Measurements from ENCODE around the gene TMEM62. TPM values are rescaled to one million over a fixed set of nuclear protein-coding genes. Genes with fewer than 3 reads are reported as not detected.

Gene TMEM62
- polyA plus RNA-seq, 1 donor (not counting 4 experiments of a cell fraction or from before 2014, with no cell fraction given): 5.5 TPM

GRCh38 chr15:43132830-43133429 is 456 bp upstream of the TMEM62 start:
- peak overlapping the region; percentile 98 for H2AFZ ChIP-seq (ENCODE audit: control insufficient read depth, low read length)
- FAIRE-seq: no peak
- dilution Hi-C loops (cut with MboI; ENCODE audit: extremely low pct_ligation_motif_present, low sequenced_read_pairs): no loop called here

GRCh38 chr15:43134157-43134635 is 810 bp downstream of the TMEM62 start:
- Histone ChIP-seq H3K4me1 (ENCODE audit: control insufficient read depth, extremely low read depth, insufficient read depth, low read length) (peaks cover 12% of the 10 kb centered on the region), H2AFZ (ENCODE audit: control insufficient read depth, low read length) (peak overlapping the region; percentile 98), H3K4me2 (ENCODE audit: control insufficient read depth, extremely low read depth, insufficient read depth, low read depth, low read length) (peak overlapping the region; percentile 94), H3K36me3 (ENCODE audit: control insufficient read depth in 2 of 2, extremely low read depth in 1 of 2, insufficient read depth in 2 of 2, low read length in 2 of 2) (peaks cover 6 to 8% of the 10 kb centered on the region in 2 experiments), H3K27me3 (ENCODE audit: control insufficient read depth, extremely low read depth, insufficient read depth, low read length) (no peaks in the 10 kb centered on the region), H3K4me3 (ENCODE audit: control insufficient read depth in 2 of 3, extremely low read depth in 1 of 3, insufficient read depth in 2 of 3, low read depth in 1 of 3, low read length in 3 of 3) (peak overlapping the region; percentile 66 to 79 (median 69)), H4K20me1 (ENCODE audit: control insufficient read depth, extremely low read depth, insufficient read depth, low read length) (no peaks in the 10 kb centered on the region), H3K79me2 (ENCODE audit: control insufficient read depth, insufficient read depth, low read length) (no peaks in the 10 kb centered on the region), H3K27ac (ENCODE audit: control insufficient read depth, insufficient read depth, low read length) (no peak overlapping the region), H3K9me3 (ENCODE audit: control insufficient read depth, low read depth, low read length) (no peaks in the 10 kb centered on the region), H3K9me1 (ENCODE audit: control insufficient read depth, extremely low read depth, insufficient read depth, low read length) (no peaks in the 10 kb centered on the region), H3K9ac (ENCODE audit: control insufficient read depth, extremely low read depth, insufficient read depth, low read length) (peak overlapping the region; percentile 77)
- dilution Hi-C loops (cut with MboI; ENCODE audit: extremely low pct_ligation_motif_present, low sequenced_read_pairs): no loop called here
- no peak for DNase-seq (ENCODE audit: low read depth, low spot score)
- peak; percentile 43 for FAIRE-seq
- TF ChIP-seq CTCF (optimal IDR thresholded peaks at IDR 0.05 in 1 of 3, IDR thresholded peaks at IDR 0.05 in 1 of 3, conservative IDR thresholded peaks at IDR 0.05 in 1 of 3; ENCODE audit: extremely low read depth in 1 of 3, insufficient read depth in 2 of 3, low read length in 3 of 3): no peak
- no peak for TF ChIP-seq EZH2 (IDR thresholded peaks at IDR 0.05; ENCODE audit: low read length)

More at GRCh38 chr15:43132830-43133429, 456 bp upstream of the TMEM62 start:
- Histone ChIP-seq H3K36me3 (ENCODE audit: control insufficient read depth in 2 of 2, extremely low read depth in 1 of 2, insufficient read depth in 2 of 2, low read length in 2 of 2) (peaks cover 2 to 5% of the 10 kb centered on the region in 2 experiments), H3K4me1 (ENCODE audit: control insufficient read depth, extremely low read depth, insufficient read depth, low read length) (peaks cover 12% of the 10 kb centered on the region), H3K9ac (ENCODE audit: control insufficient read depth, extremely low read depth, insufficient read depth, low read length) (peak overlapping the region; percentile 77), H3K79me2 (ENCODE audit: control insufficient read depth, insufficient read depth, low read length) (no peaks in the 10 kb centered on the region), H3K27me3 (ENCODE audit: control insufficient read depth, extremely low read depth, insufficient read depth, low read length) (no peaks in the 10 kb centered on the region), H4K20me1 (ENCODE audit: control insufficient read depth, extremely low read depth, insufficient read depth, low read length) (no peaks in the 10 kb centered on the region), H3K9me1 (ENCODE audit: control insufficient read depth, extremely low read depth, insufficient read depth, low read length) (no peaks in the 10 kb centered on the region), H3K4me3 (ENCODE audit: control insufficient read depth in 2 of 3, extremely low read depth in 1 of 3, insufficient read depth in 2 of 3, low read depth in 1 of 3, low read length in 3 of 3) (peak overlapping the region; percentile 66 to 79 (median 69)), H3K27ac (ENCODE audit: control insufficient read depth, insufficient read depth, low read length) (peak overlapping the region; percentile 53), H3K4me2 (ENCODE audit: control insufficient read depth, extremely low read depth, insufficient read depth, low read depth, low read length) (peak overlapping the region; percentile 94), H3K9me3 (ENCODE audit: control insufficient read depth, low read depth, low read length) (no peaks in the 10 kb centered on the region)
- no peak for TF ChIP-seq EZH2 (IDR thresholded peaks at IDR 0.05; ENCODE audit: low read length)
- TF ChIP-seq CTCF (optimal IDR thresholded peaks at IDR 0.05 in 1 of 3, IDR thresholded peaks at IDR 0.05 in 1 of 3, conservative IDR thresholded peaks at IDR 0.05 in 1 of 3; ENCODE audit: extremely low read depth in 1 of 3, insufficient read depth in 2 of 3, low read length in 3 of 3): no peak
- no peak for DNase-seq (ENCODE audit: low read depth, low spot score)
